Astrocyte (in vitro differentiated cells and primary cell): ENCODE measurements around the gene ALPL. TPM values are rescaled to one million over a fixed set of nuclear protein-coding genes. Genes with fewer than 3 reads are reported as not detected.

Source experiments
- DNase-seq: peaks from one replicate; pipeline ENCODE4 v3.0.0-alpha.2; 2010; ENCODE audit warnings: low read depth
- FAIRE-seq: peaks from 2 replicates; lab custom pipeline; 2011; peaks lifted over from hg19 to GRCh38; lab: Jason Lieb, UNC
- H2AFZ ChIP-seq: 2 replicates; pipeline ENCODE4 v1.6.0; 2012; ENCODE audit warnings: low read depth, low read length, inconsistent platforms
- H3K27ac ChIP-seq: 2 replicates; pipeline ENCODE4 v1.5.1; 2011; ENCODE audit warnings: low read depth, low read length, inconsistent platforms
- H3K27me3 ChIP-seq: 2 replicates; pipeline ENCODE4 v1.6.0; 2011; ENCODE audit warnings: low read length, inconsistent platforms; ENCODE audit not compliant: insufficient read depth
- H3K36me3 ChIP-seq: 2 replicates; pipeline ENCODE4 v1.5.1; 2011; ENCODE audit warnings: low read length, inconsistent platforms; ENCODE audit not compliant: insufficient read depth
- H3K4me1 ChIP-seq: 2 replicates; pipeline ENCODE4 v1.5.1; 2011; ENCODE audit warnings: low read length, inconsistent platforms; ENCODE audit not compliant: insufficient read depth
- H3K4me2 ChIP-seq: 2 replicates; pipeline ENCODE4 v1.6.0; 2012; ENCODE audit warnings: low read length, inconsistent platforms
- H3K4me3 ChIP-seq: 2 replicates; pipeline ENCODE4 v1.5.1; 2011; ENCODE audit warnings: low read depth, mild to moderate bottlenecking, low read length, inconsistent platforms; ENCODE audit not compliant: insufficient read depth
- H3K79me2 ChIP-seq: 2 replicates; pipeline ENCODE4 v1.6.0; 2012; ENCODE audit warnings: mild to moderate bottlenecking, low read length, inconsistent platforms; ENCODE audit not compliant: insufficient read depth
- H3K9ac ChIP-seq: 2 replicates; pipeline ENCODE4 v1.6.0; 2012; ENCODE audit warnings: mild to moderate bottlenecking, low read length, inconsistent platforms
- H3K9me3 ChIP-seq: 2 replicates; pipeline ENCODE4 v1.5.1; 2012; ENCODE audit warnings: low read depth, mild to moderate bottlenecking, low read length, inconsistent platforms; ENCODE audit not compliant: insufficient read depth
- H4K20me1 ChIP-seq: 2 replicates; pipeline ENCODE4 v1.6.0; 2012; ENCODE audit warnings: low read length, inconsistent platforms; ENCODE audit not compliant: insufficient read depth
- H3K27ac Mint-ChIP-seq: one replicate; pipeline ENCODE4 v1.8.0; 2021; ENCODE audit warnings: mild to moderate bottlenecking, mixed read lengths; ENCODE audit not compliant: unreplicated experiment
- H3K27me3 Mint-ChIP-seq: one replicate; pipeline ENCODE4 v1.8.0; 2021; ENCODE audit warnings: low read depth, mixed read lengths; ENCODE audit not compliant: unreplicated experiment
- H3K36me3 Mint-ChIP-seq: one replicate; pipeline ENCODE4 v1.8.0; 2021; ENCODE audit warnings: low read depth, mixed read lengths; ENCODE audit not compliant: unreplicated experiment
- H3K4me1 Mint-ChIP-seq: one replicate; pipeline ENCODE4 v1.8.0; 2021; ENCODE audit warnings: low read depth, mixed read lengths; ENCODE audit not compliant: unreplicated experiment
- H3K4me3 Mint-ChIP-seq: one replicate; pipeline ENCODE4 v1.8.0; 2021; ENCODE audit warnings: mild to moderate bottlenecking, moderate library complexity, mixed read lengths; ENCODE audit not compliant: unreplicated experiment
- H3K9me3 Mint-ChIP-seq: one replicate; pipeline ENCODE4 v1.8.0; 2021; ENCODE audit warnings: mild to moderate bottlenecking, mixed read lengths; ENCODE audit not compliant: unreplicated experiment
- CTCF ChIP-seq: IDR thresholded peaks from 2 replicates; pipeline ENCODE4 v1.5.1; 2011; ENCODE audit warnings: low read depth, mild to moderate bottlenecking, inconsistent platforms, low read length, moderate library complexity; ENCODE audit not compliant: insufficient read depth
- EZH2 ChIP-seq: IDR thresholded peaks from 2 replicates; pipeline ENCODE4 v1.6.1; 2012; ENCODE audit warnings: mild to moderate bottlenecking, low read length, inconsistent platforms; ENCODE audit not compliant: insufficient read depth
- total RNA-seq: library from RNA; stranded (reverse); gene quantifications from 2 replicates; pipeline ENCODE4 v1.2.1, GENCODE V29; 2021

ALPL gene
- total RNA-seq, 1 donor from 2014 or later, result 24.3 TPM

- H3K27ac Mint-ChIP-seq, result no peak overlapping the region
- H3K79me2 ChIP-seq, result no peaks in the 10 kb centered on the region
- no peaks in the 10 kb centered on the region for H3K36me3 Mint-ChIP-seq
- no peak for FAIRE-seq
- no peak overlapping the region for H3K27ac ChIP-seq
- no peak overlapping the region for H2AFZ ChIP-seq
- no peaks in the 10 kb centered on the region for H3K4me1 ChIP-seq
- no peaks in the 10 kb centered on the region for H4K20me1 ChIP-seq
- H3K4me2 ChIP-seq, result no peak overlapping the region
- H3K4me1 Mint-ChIP-seq, result peaks cover 8% of the 10 kb centered on the region
- no peak overlapping the region for H3K4me3 ChIP-seq
- H3K9ac ChIP-seq, result no peak overlapping the region
- no peaks in the 10 kb centered on the region for H3K9me3 Mint-ChIP-seq
- TF ChIP-seq CTCF, result no peak
- no peaks in the 10 kb centered on the region for H3K36me3 ChIP-seq
- no peak for DNase-seq
- peaks cover 11% of the 10 kb centered on the region for H3K27me3 ChIP-seq
- H3K4me3 Mint-ChIP-seq, result no peak overlapping the region
- peaks cover 5% of the 10 kb centered on the region for H3K27me3 Mint-ChIP-seq
- no peaks in the 10 kb centered on the region for H3K9me3 ChIP-seq
These were observed 16.1 kb downstream of the ALPL start for GRCh38 chr1:21525340-21525717.

- H3K27me3 ChIP-seq, result peaks cover 15% of the 10 kb centered on the region
- no peak for DNase-seq
- FAIRE-seq, result no peak
- no peak overlapping the region for H3K4me3 ChIP-seq
- no peak for TF ChIP-seq CTCF
- no peak for TF ChIP-seq EZH2
- no peaks in the 10 kb centered on the region for H3K4me1 ChIP-seq
- H3K9ac ChIP-seq, result no peak overlapping the region
- H3K79me2 ChIP-seq, result no peaks in the 10 kb centered on the region
- H3K36me3 Mint-ChIP-seq, result peaks cover 2% of the 10 kb centered on the region
- H3K9me3 ChIP-seq, result no peaks in the 10 kb centered on the region
- no peak overlapping the region for H3K4me3 Mint-ChIP-seq
- no peaks in the 10 kb centered on the region for H3K9me3 Mint-ChIP-seq
- no peaks in the 10 kb centered on the region for H3K36me3 ChIP-seq
- no peaks in the 10 kb centered on the region for H4K20me1 ChIP-seq
- H3K4me1 Mint-ChIP-seq, result peaks cover 5% of the 10 kb centered on the region
- H3K27me3 Mint-ChIP-seq, result peaks cover 7% of the 10 kb centered on the region
- no peak overlapping the region for H2AFZ ChIP-seq
- H3K27ac Mint-ChIP-seq, result no peak overlapping the region
- H3K27ac ChIP-seq, result no peak overlapping the region
- H3K4me2 ChIP-seq, result no peak overlapping the region
These were observed 17.2 kb downstream of the ALPL start for GRCh38 chr1:21526441-21526840.

GRCh38 chr1:21530368-21531016, 21.3 kb downstream of the ALPL start:
- H3K27ac ChIP-seq, result no peak overlapping the region
- H3K27me3 ChIP-seq, result peaks cover 23% of the 10 kb centered on the region
- DNase-seq, result no peak
- peaks cover 5% of the 10 kb centered on the region for H3K4me1 Mint-ChIP-seq
- no peak overlapping the region for H3K4me2 ChIP-seq
- H4K20me1 ChIP-seq, result peaks cover 5% of the 10 kb centered on the region
- no peak overlapping the region for H3K4me3 ChIP-seq
- H3K4me1 ChIP-seq, result no peaks in the 10 kb centered on the region
- peaks cover 14% of the 10 kb centered on the region for H3K27me3 Mint-ChIP-seq
- H3K36me3 Mint-ChIP-seq, result peaks cover 2% of the 10 kb centered on the region
- no peaks in the 10 kb centered on the region for H3K9me3 ChIP-seq
- no peaks in the 10 kb centered on the region for H3K36me3 ChIP-seq
- no peak overlapping the region for H2AFZ ChIP-seq
- H3K9me3 Mint-ChIP-seq, result no peaks in the 10 kb centered on the region
- FAIRE-seq, result no peak
- H3K4me3 Mint-ChIP-seq, result no peak overlapping the region
- no peaks in the 10 kb centered on the region for H3K79me2 ChIP-seq
- no peak overlapping the region for H3K9ac ChIP-seq
- no peak for TF ChIP-seq EZH2
- TF ChIP-seq CTCF, result no peak
- H3K27ac Mint-ChIP-seq, result peak overlapping the region; percentile 69
